ENCODE data around the gene EDN1. TPM values are rescaled to one million over a fixed set of nuclear protein-coding genes. Genes with fewer than 3 reads are reported as not detected.

Gene EDN1
- not detected for polyA plus RNA-seq (2012; ENCODE audit: insufficient read depth, insufficient read length, low read depth)

DNA sequence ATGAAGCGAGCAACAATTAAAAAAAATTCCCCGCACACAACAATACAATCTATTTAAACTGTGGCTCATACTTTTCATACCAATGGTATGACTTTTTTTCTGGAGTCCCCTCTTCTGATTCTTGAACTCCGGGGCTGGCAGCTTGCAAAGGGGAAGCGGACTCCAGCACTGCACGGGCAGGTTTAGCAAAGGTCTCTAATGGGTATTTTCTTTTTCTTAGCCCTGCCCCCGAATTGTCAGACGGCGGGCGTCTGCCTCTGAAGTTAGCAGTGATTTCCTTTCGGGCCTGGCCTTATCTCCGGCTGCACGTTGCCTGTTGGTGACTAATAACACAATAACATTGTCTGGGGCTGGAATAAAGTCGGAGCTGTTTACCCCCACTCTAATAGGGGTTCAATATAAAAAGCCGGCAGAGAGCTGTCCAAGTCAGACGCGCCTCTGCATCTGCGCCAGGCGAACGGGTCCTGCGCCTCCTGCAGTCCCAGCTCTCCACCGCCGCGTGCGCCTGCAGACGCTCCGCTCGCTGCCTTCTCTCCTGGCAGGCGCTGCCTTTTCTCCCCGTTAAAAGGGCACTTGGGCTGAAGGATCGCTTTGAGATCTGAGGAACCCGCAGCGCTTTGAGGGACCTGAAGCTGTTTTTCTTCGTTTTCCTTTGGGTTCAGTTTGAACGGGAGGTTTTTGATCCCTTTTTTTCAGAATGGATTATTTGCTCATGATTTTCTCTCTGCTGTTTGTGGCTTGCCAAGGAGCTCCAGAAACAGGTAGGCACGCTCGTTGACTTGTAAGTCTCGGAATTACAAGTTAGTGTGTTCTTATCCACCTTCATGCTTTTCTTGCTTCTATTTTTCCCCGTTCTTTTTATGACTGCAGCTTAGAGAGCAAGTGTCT is at the start of gene EDN1:
TSS of gene EDN1 (plus strand) at position 429 of the 888 bp plus-strand sequence. CDS start at position 698, 269 bp downstream.
- peaks cover 32% of the 10 kb centered on the region for H3K27me3 ChIP-seq
- TF ChIP-seq, protein P1, sequence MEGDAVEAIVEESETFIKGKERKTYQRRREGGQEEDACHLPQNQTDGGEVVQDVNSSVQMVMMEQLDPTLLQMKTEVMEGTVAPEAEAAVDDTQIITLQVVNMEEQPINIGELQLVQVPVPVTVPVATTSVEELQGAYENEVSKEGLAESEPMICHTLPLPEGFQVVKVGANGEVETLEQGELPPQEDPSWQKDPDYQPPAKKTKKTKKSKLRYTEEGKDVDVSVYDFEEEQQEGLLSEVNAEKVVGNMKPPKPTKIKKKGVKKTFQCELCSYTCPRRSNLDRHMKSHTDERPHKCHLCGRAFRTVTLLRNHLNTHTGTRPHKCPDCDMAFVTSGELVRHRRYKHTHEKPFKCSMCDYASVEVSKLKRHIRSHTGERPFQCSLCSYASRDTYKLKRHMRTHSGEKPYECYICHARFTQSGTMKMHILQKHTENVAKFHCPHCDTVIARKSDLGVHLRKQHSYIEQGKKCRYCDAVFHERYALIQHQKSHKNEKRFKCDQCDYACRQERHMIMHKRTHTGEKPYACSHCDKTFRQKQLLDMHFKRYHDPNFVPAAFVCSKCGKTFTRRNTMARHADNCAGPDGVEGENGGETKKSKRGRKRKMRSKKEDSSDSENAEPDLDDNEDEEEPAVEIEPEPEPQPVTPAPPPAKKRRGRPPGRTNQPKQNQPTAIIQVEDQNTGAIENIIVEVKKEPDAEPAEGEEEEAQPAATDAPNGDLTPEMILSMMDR (IDR thresholded peaks at IDR 0.05; ENCODE audit: low read depth, low read length), result peak; percentile 43
- no peaks in the 10 kb centered on the region for H3K9me3 ChIP-seq
- H3K4me1 ChIP-seq, result no peaks in the 10 kb centered on the region
- H3K36me3 ChIP-seq, result no peaks in the 10 kb centered on the region
- peak; percentile 75 for DNase-seq
- peak within 1 kb of the TSS; percentile 48 for H3K4me3 ChIP-seq (ENCODE audit: low read depth, low read length)

DNA sequence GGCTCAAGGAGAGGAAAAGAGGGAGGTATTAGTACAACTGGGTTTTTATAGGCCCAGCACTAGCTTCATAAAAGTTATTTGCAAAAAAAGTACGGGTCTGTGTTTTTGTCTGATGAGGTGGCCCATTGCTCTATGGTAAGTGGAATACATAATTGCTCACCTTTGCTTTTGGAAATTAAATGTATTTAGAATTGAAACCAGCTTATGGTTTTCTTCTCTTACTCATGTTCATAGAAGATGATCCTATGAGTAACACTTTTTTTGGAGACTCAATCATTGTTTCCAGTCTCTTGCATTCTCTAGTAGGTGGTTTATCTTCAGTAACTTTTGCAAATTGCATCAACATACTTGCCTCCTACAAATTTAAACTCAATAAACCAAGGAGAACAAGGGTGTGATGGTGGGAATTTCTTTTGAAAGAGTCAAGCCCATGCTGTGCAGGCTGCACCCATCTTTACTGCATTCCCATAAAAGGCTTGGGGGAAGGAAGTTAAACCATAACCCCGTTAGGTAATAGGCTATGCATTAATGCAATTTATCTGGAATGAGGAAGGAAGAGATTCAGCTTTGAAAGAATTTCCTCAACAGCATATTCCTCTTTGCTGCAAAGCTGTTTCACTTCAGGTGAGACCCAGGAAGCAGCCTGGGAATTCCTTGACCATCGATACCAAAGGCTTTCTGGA is 48.5 kb upstream of the EDN1 start:
- H3K4me3 ChIP-seq (ENCODE audit: low read depth, low read length), result no peak overlapping the region
- TF ChIP-seq, protein P1 (IDR thresholded peaks at IDR 0.05; ENCODE audit: low read depth, low read length), result no peak
- H3K27me3 ChIP-seq, result no peaks in the 10 kb centered on the region
- no peaks in the 10 kb centered on the region for H3K4me1 ChIP-seq
- no peaks in the 10 kb centered on the region for H3K36me3 ChIP-seq
- no peaks in the 10 kb centered on the region for H3K9me3 ChIP-seq
- no peak for DNase-seq

DNA sequence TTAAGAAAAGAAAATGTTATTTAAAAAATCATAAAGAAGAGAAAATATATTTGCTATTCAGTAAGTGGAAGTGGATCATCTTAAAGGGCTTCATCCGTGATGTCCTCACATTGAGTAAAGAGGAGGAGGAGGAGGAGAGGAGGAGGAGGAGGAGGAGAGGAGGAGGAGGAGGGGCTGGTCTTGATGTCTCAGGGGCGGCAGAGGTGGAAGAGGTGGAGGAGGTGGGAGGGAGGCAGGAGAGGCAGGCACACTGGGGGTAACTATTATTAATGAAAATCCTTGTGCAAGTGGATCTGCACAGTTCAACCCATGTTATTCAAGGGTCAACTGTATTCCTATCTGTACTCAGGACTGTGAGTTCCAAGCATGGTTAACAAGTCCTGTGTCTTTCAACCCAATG is 47.0 kb upstream of the EDN1 start:
- Histone ChIP-seq H3K27me3 (no peaks in the 10 kb centered on the region; the same call in 1 of the 2 replicates), H3K9me3 (no peaks in the 10 kb centered on the region), H3K4me1 (no peaks in the 10 kb centered on the region), H3K4me3 (ENCODE audit: low read depth, low read length) (no peak overlapping the region), H3K36me3 (no peaks in the 10 kb centered on the region)
- DNase-seq, result no peak
- TF ChIP-seq, protein P1 (IDR thresholded peaks at IDR 0.05; ENCODE audit: low read depth, low read length), result no peak

DNA sequence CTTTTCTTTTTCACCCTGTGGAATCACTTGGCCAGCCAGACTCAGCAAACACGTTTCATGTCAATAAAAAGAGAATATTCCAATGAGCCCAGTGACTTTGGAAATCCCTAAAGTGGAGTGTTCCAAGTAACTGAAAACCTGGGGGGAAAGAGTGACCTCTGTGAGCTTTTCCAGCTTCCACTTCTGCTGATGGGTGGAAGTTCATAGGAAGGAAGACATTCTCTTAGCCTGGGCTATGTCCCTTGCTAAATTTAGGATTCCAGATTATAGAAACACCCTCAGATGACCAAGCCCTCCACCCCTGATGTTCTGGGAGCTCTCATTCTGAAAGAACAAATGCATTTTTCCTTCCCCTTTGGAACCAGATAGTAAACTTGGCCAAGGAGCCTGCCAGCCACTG is 44.8 kb upstream of the EDN1 start:
- Histone ChIP-seq H3K36me3 (no peaks in the 10 kb centered on the region), H3K4me3 (ENCODE audit: low read depth, low read length) (no peak overlapping the region), H3K27me3 (no peaks in the 10 kb centered on the region; the same call in 1 of the 2 replicates), H3K9me3 (no peaks in the 10 kb centered on the region), H3K4me1 (no peaks in the 10 kb centered on the region)
- TF ChIP-seq, protein P1 (IDR thresholded peaks at IDR 0.05; ENCODE audit: low read depth, low read length), result no peak
- no peak for DNase-seq

DNA sequence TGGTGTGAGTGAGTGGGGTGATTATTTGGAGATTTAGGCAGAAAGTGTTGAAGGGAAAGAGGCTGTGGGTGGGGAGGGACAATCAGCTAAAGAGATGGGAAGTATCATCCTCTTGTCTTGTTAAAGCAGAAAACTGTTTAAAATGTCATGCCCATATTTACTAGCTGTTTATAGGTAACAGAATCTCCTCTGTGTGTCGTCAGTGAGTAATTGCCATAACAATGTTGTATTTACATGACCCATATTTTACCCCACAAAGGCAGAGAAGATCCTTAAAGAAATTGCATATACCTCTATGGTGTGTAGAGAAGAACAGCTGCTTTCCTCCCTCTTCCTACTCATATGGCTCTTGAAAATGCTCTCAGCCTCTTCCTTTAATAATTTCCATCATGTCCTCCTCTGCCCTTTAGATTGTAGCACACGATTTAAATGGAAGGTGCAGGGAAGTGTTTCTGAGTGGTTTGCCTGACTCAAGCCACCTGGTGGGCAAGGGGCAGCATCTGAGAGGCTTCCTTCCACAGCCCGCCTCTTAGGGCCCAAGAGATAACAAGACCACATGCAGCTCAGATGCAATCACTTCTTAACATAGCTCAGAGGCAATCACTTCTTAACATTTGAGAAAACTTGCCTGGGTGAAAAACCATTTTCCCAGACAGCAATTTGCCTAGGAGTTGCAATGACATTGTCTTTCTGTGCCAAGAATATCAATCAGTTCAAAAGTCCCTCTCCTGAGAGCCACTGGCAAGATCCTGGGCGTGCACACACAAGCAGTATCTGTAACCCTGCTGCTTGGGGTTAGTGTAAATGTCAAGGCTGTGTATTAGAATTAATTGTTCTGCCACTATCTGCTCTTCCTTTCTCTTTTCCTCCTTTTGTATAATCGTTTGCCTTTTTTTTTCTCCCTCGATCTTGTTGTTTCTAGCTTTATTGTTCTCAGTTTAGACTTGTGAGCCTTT is 44.1 kb upstream of the EDN1 start:
- no peak for DNase-seq
- no peaks in the 10 kb centered on the region for H3K4me1 ChIP-seq
- no peaks in the 10 kb centered on the region for H3K9me3 ChIP-seq
- TF ChIP-seq, protein P1 (IDR thresholded peaks at IDR 0.05; ENCODE audit: low read depth, low read length), result no peak
- no peaks in the 10 kb centered on the region for H3K36me3 ChIP-seq
- no peak overlapping the region for H3K4me3 ChIP-seq (ENCODE audit: low read depth, low read length)
- no peaks in the 10 kb centered on the region; the same call in 1 of the 2 replicates for H3K27me3 ChIP-seq
